GM12878 (cell line): ENCODE data around the gene TC2N. TPM values are rescaled to one million over a fixed set of nuclear protein-coding genes. Genes with fewer than 3 reads are reported as not detected.

Source experiments
- ATAC-seq: fragments of 200-7000 bp; cut with Tn5 transposase; 3 replicates; pipeline ENCODE4 v1.9.1; 2020; ENCODE audit warnings: mild to moderate bottlenecking, moderate library complexity
- BruUV-seq: library from RNA; stranded (reverse); fragments of 400-500 nt; replicated peaks from 2 replicates; lab custom pipeline; 2021; lab: Mats Ljungman, UMichigan
- CTCF ChIA-PET: fragments of 300-600 bp; sonication (Branson Sonifier 250); formaldehyde crosslinking; extraction: SDS; loops from one replicate; lab custom pipeline; 2021; ENCODE audit warnings: inconsistent platforms; lab: Yijun Ruan, JAX
- POLR2A ChIA-PET: fragments of 350-600 bp; formaldehyde crosslinking; extraction: SDS; loops from one replicate; lab custom pipeline; 2021; ENCODE audit warnings: inconsistent platforms; lab: Charles Lee
- RAD21 ChIA-PET: fragments of 300-600 bp; sonication (Branson Sonifier 250); formaldehyde crosslinking; loops from one replicate; lab custom pipeline; 2023; ENCODE audit warnings: antibody characterized with exemption; ENCODE audit not compliant: unreplicated experiment; lab: Charles Lee
- SMC1A ChIA-PET: fragments of 300-600 bp; sonication (Branson Sonifier 250); formaldehyde crosslinking; loops from one replicate; lab custom pipeline; 2023; ENCODE audit not compliant: unreplicated experiment, uncharacterized antibody; lab: Charles Lee
- DNase-seq: peaks from one replicate; pipeline ENCODE4 v3.0.0-alpha.2; 2011; ENCODE audit warnings: low read depth, low spot score
- FAIRE-seq: peaks from 3 replicates; lab custom pipeline; 2011; peaks lifted over from hg19 to GRCh38; lab: Jason Lieb, UNC
- H2AFZ ChIP-seq: 2 replicates; pipeline ENCODE4 v1.6.0; 2011; ENCODE audit warnings: low read depth, low read length, control low read depth; ENCODE audit not compliant: control insufficient read depth
- H3K27ac ChIP-seq: 2 replicates; pipeline ENCODE4 v1.5.1; 2011; ENCODE audit warnings: control low read depth; ENCODE audit not compliant: control insufficient read depth, insufficient read depth
- H3K27me3 ChIP-seq, 2 experiments: replicated peaks in 1 of 2; 2 replicates each; pipeline versions ENCODE4 v1.6.0 to v1.6.1; 2011; ENCODE audit warnings: low read length in 1 of 2; ENCODE audit not compliant: control insufficient read depth in 2 of 2, insufficient read depth in 2 of 2
- H3K36me3 ChIP-seq, 2 experiments: 2 replicates each; pipeline ENCODE4 v1.5.1; 2011; ENCODE audit warnings: low read length in 1 of 2; ENCODE audit not compliant: control insufficient read depth in 2 of 2, insufficient read depth in 2 of 2
- H3K4me1 ChIP-seq: 2 replicates; pipeline ENCODE4 v1.6.1; 2011; ENCODE audit warnings: mild to moderate bottlenecking, low read length, moderate library complexity, mixed read lengths; ENCODE audit not compliant: control insufficient read depth, insufficient read depth
- H3K4me2 ChIP-seq: 2 replicates; pipeline ENCODE4 v1.6.0; 2011; ENCODE audit warnings: control low read depth; ENCODE audit not compliant: control insufficient read depth, insufficient read depth
- H3K4me3 ChIP-seq: fragments of 200-600 bp; sonication (generic); 2 replicates; pipeline ENCODE4 v1.5.1; 2016
- H3K79me2 ChIP-seq: 2 replicates; pipeline ENCODE4 v1.6.0; 2011; ENCODE audit warnings: low read length; ENCODE audit not compliant: control insufficient read depth, insufficient read depth
- H3K9ac ChIP-seq: 2 replicates; pipeline ENCODE4 v1.8.0; 2011; ENCODE audit warnings: low read length, control low read depth, mixed read lengths; ENCODE audit not compliant: control insufficient read depth, insufficient read depth
- H3K9me3 ChIP-seq: replicated peaks from 3 replicates; pipeline ENCODE4 v1.5.1; 2011; ENCODE audit warnings: mild to moderate bottlenecking, low read length; ENCODE audit not compliant: control insufficient read depth, insufficient read depth
- H4K20me1 ChIP-seq: 2 replicates; pipeline ENCODE4 v1.6.0; 2011; ENCODE audit not compliant: control insufficient read depth, insufficient read depth
- BCL11A ChIP-seq: IDR thresholded peaks from 2 replicates; pipeline ENCODE4 v1.6.1; 2011; ENCODE audit warnings: low read depth, low read length
- CBFB ChIP-seq: IDR thresholded peaks from 2 replicates; pipeline ENCODE4 v1.6.1; 2016; ENCODE audit warnings: antibody characterized with exemption, low read depth
- CBX5 ChIP-seq: sonication (generic); IDR thresholded peaks from 2 replicates; pipeline ENCODE4 v1.6.1; 2016; ENCODE audit warnings: low read depth, moderate library complexity, mild to moderate bottlenecking, inconsistent platforms
- EGR1 ChIP-seq, 2 experiments: IDR thresholded peaks; 1 replicate in 1 of 2; 2 replicates in 1 of 2; pipeline ENCODE4 v1.6.1; 2011 to 2012; ENCODE audit warnings: low read depth in 2 of 2, low read length in 2 of 2, borderline replicate concordance in 1 of 2, mild to moderate bottlenecking in 1 of 2, moderate library complexity in 1 of 2
- JUNB ChIP-seq: IDR thresholded peaks from 2 replicates; pipeline ENCODE4 v1.6.1; 2016; ENCODE audit warnings: antibody characterized with exemption, mild to moderate bottlenecking
- KLF5 ChIP-seq: fragments of 450-650 bp; IDR thresholded peaks from 2 replicates; pipeline ENCODE4 v1.6.1; 2014; ENCODE audit warnings: mild to moderate bottlenecking; ENCODE audit not compliant: partially characterized antibody
- NBN ChIP-seq: fragments of 450-650 bp; IDR thresholded peaks from 2 replicates; pipeline ENCODE4 v1.6.1; 2016
- NR2C1 ChIP-seq: fragments of 450-650 bp; IDR thresholded peaks from 2 replicates; pipeline ENCODE4 v1.6.1; 2017; ENCODE audit warnings: antibody characterized with exemption, mild to moderate bottlenecking, moderate library complexity
- SRF ChIP-seq, 2 experiments: IDR thresholded peaks; 2 replicates each; pipeline ENCODE4 v1.6.1; 2011; ENCODE audit warnings: low read depth in 2 of 2, low read length in 2 of 2, mild to moderate bottlenecking in 1 of 2, moderate library complexity in 1 of 2
- TCF3 ChIP-seq: IDR thresholded peaks from 2 replicates; pipeline ENCODE4 v1.6.1; 2012; ENCODE audit warnings: low read depth, mild to moderate bottlenecking, low read length, borderline replicate concordance; ENCODE audit not compliant: insufficient read depth
- YBX1 ChIP-seq: fragments of 450-650 bp; IDR thresholded peaks from 2 replicates; pipeline ENCODE4 v1.6.1; 2016; ENCODE audit warnings: antibody characterized with exemption
- WGBS: methylation state at CpG from one replicate; pipeline ENCODE4 v1.1.6; 2016; ENCODE audit warnings: low lambda C conversion rate; ENCODE audit not compliant: insufficient replicate concordance, insufficient coverage; ENCODE audit errors: missing lambda C conversion rate; 5-methylcytosine and 5-hydroxymethylcytosine counted together
- in situ Hi-C: fragments of 300-500 bp; cut with MboI; formaldehyde crosslinking; loops from 9 replicates; pipeline ENCODE4 v1.14.3; 2018; ENCODE audit warnings: mixed read lengths
- intact Hi-C: fragments of 100-400 bp; cut with micrococcal nuclease; formaldehyde crosslinking; loops from one replicate; pipeline ENCODE4 v1.14.2; 2022; ENCODE audit not compliant: unreplicated experiment
- polyA plus RNA-seq, 11 experiments: library from polyadenylated mRNA; depleted of rRNA in 4 of 11; unstranded in 6 of 11; stranded (reverse) in 5 of 11; fragments of >200 nt; fragmentation: Nextera tagmentation in 4 of 11; fragmentation: Illumina TruSeq in 1 of 11; extraction: Ambion mirVana in 4 of 11; extraction: Trizol in 1 of 11; gene quantifications; 1 replicate in 1 of 11; 2 replicates in 10 of 11; pipeline versions ENCODE4 v1.2.1 to v1.2.3, GENCODE V29; 2011 to 2016; ENCODE audit warnings: inconsistent platforms in 2 of 11, missing spikeins in 2 of 11, low read depth in 1 of 11
- total RNA-seq, 4 experiments: library from RNA; depleted of rRNA in 3 of 4; stranded (reverse); fragments of >200 nt in 3 of 4; fragmentation: Illumina TruSeq in 1 of 4; extraction: Trizol in 1 of 4; gene quantifications; 2 replicates each; pipeline versions ENCODE4 v1.2.1 to v1.2.3, GENCODE V29; 2013 to 2021
- TF ChIP-seq, protein P1 (sequence below): fragments of 450-650 bp; conservative IDR thresholded peaks from 2 replicates; pipeline ENCODE4 v1.6.1; 2017; ENCODE audit warnings: mild to moderate bottlenecking, moderate library complexity
- TF ChIP-seq, protein P2 (sequence below): fragments of 450-650 bp; IDR thresholded peaks from 2 replicates; pipeline ENCODE4 v1.6.1; 2017; ENCODE audit warnings: low read depth, mild to moderate bottlenecking, moderate library complexity

Gene TC2N
- total and polyA plus RNA-seq, 10 of the 15 experiments (the other 5 are each of a cell fraction or from before 2014, with no cell fraction given) = 0.15 to 1.6 (median 0.35) TPM

DNA sequence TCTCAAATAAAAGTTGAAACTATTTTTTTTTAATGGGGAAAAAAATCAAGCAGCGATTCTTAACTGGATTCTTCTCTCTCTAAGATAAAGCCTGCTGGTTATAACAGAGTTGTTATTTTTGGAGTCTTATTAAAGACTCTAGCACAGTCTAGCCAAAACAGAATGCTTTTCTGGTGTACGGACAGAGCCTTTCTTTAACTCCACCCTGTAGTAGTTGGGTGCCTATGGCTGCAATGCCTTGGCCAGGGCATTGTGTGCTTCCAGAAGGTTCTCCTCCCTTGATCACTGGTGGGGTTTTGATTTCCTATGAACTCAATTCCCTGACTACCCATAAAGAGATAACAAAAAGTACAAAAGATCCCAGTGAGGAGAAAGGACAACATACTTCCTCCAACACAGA, 35.7 kb upstream of the TC2N start:
- H3K9me3 ChIP-seq = no peaks in the 10 kb centered on the region; the same call in 2 of the 3 replicates
- H3K27ac ChIP-seq = no peak overlapping the region
- no peak overlapping the region for H3K4me3 ChIP-seq
- ATAC-seq (no peak), FAIRE-seq (no peak), DNase-seq (no peak)
- H3K9ac ChIP-seq = no peak overlapping the region
- H3K27me3 ChIP-seq = no peaks in the 10 kb centered on the region; a peak in 2 of 4 replicates
- H3K36me3 ChIP-seq = no peaks in the 10 kb centered on the region
- ChIA-PET POLR2A (no interaction called here), CTCF (no interaction called here)
- no peak overlapping the region for H2AFZ ChIP-seq
- H3K4me2 ChIP-seq = no peak overlapping the region
- H3K79me2 ChIP-seq = no peaks in the 10 kb centered on the region
- no peaks in the 10 kb centered on the region for H4K20me1 ChIP-seq
- BruUV-seq = no TSS peak
- TF ChIP-seq JUNB = no peak
- TF ChIP-seq, all 136 proteins: peak for 0
- intact Hi-C loops = no loop called here
- in situ Hi-C loops = no loop called here
- no peaks in the 10 kb centered on the region for H3K4me1 ChIP-seq
- ChIA-PET SMC1A (no interaction called here), RAD21 (no interaction called here)
- WGBS = 62% methylated on average over 2 of the region's 2 CpGs

DNA sequence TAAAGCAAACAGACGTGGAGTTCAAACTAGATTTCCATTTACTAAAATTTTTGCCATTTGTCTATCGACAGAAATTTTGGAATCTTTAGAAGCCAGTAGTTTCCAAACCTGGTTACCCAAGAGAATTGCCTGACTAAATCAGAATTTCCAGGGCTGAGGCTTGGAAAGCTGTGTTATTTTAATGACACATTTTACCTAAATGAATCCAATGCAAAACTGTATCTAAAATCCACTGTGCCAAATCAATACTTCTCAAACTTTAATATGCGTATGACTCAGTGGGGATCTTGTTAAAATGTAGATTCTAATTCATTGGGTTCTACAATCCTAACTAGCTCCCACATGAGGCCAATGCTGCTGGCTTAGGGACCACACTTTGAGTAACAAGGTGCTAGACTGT, 35.0 kb upstream of the TC2N start:
- WGBS = 57% methylated on average over 3 of the region's 3 CpGs
- in situ Hi-C loops (no loop called here), intact Hi-C loops (no loop called here)
- H3K4me1 ChIP-seq = no peaks in the 10 kb centered on the region
- no peak overlapping the region for H3K4me2 ChIP-seq
- ChIA-PET SMC1A (interaction anchor here (0.7 kb wide), 1 partner anchor 1460 kb away, joined by 3 read pairs; no protein-coding TSS in a partner anchor), RAD21 (no interaction called here), POLR2A (no interaction called here), CTCF (interaction anchor here (1.0 kb wide), 1 partner anchor 13 kb away, joined by 3 read pairs; no protein-coding TSS in a partner anchor)
- no peak overlapping the region for H3K27ac ChIP-seq
- no peak overlapping the region for H2AFZ ChIP-seq
- no peak overlapping the region for H3K4me3 ChIP-seq
- ATAC-seq (no peak), FAIRE-seq (no peak), DNase-seq (no peak)
- H3K9me3 ChIP-seq = no peaks in the 10 kb centered on the region; the same call in 2 of the 3 replicates
- no peaks in the 10 kb centered on the region; a peak in 2 of 4 replicates for H3K27me3 ChIP-seq
- no peaks in the 10 kb centered on the region for H3K36me3 ChIP-seq
- no peak overlapping the region for H3K9ac ChIP-seq
- H4K20me1 ChIP-seq = no peaks in the 10 kb centered on the region
- BruUV-seq = no TSS peak
- H3K79me2 ChIP-seq = no peaks in the 10 kb centered on the region
- TF ChIP-seq SRF (IDR thresholded peaks at IDR 0.05; ENCODE audit: low read depth in 2 of 2, low read length in 2 of 2) = no peak
- no peak for TF ChIP-seq EGR1 (IDR thresholded peaks at IDR 0.05; ENCODE audit: borderline replicate concordance in 1 of 2, low read depth in 2 of 2, low read length in 2 of 2)
- TF ChIP-seq TCF3 = no peak
- TF ChIP-seq, protein P1, sequence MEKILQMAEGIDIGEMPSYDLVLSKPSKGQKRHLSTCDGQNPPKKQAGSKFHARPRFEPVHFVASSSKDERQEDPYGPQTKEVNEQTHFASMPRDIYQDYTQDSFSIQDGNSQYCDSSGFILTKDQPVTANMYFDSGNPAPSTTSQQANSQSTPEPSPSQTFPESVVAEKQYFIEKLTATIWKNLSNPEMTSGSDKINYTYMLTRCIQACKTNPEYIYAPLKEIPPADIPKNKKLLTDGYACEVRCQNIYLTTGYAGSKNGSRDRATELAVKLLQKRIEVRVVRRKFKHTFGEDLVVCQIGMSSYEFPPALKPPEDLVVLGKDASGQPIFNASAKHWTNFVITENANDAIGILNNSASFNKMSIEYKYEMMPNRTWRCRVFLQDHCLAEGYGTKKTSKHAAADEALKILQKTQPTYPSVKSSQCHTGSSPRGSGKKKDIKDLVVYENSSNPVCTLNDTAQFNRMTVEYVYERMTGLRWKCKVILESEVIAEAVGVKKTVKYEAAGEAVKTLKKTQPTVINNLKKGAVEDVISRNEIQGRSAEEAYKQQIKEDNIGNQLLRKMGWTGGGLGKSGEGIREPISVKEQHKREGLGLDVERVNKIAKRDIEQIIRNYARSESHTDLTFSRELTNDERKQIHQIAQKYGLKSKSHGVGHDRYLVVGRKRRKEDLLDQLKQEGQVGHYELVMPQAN = no peak
- no peak for TF ChIP-seq YBX1
- TF ChIP-seq NR2C1 = no peak
- TF ChIP-seq CBX5 = no peak
- TF ChIP-seq NBN = no peak
- TF ChIP-seq, protein P2, sequence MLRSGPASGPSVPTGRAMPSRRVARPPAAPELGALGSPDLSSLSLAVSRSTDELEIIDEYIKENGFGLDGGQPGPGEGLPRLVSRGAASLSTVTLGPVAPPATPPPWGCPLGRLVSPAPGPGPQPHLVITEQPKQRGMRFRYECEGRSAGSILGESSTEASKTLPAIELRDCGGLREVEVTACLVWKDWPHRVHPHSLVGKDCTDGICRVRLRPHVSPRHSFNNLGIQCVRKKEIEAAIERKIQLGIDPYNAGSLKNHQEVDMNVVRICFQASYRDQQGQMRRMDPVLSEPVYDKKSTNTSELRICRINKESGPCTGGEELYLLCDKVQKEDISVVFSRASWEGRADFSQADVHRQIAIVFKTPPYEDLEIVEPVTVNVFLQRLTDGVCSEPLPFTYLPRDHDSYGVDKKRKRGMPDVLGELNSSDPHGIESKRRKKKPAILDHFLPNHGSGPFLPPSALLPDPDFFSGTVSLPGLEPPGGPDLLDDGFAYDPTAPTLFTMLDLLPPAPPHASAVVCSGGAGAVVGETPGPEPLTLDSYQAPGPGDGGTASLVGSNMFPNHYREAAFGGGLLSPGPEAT = no peak
- TF ChIP-seq BCL11A = no peak
- no peak for TF ChIP-seq CBFB
- TF ChIP-seq KLF5 = no peak
